ENCODE results near the gene USP35. TPM values are rescaled to one million over a fixed set of nuclear protein-coding genes. Genes with fewer than 3 reads are reported as not detected.

Gene USP35
- total and polyA plus RNA-seq, 2 donors (not counting 1 experiment from before 2014, with no cell fraction given) = 4.8 to 6.0 TPM

- H3K4me3 Mint-ChIP-seq = no peak overlapping the region
- no peak overlapping the region for H3K9ac ChIP-seq (ENCODE audit: low read length)
- no peaks in the 10 kb centered on the region for H3K4me1 ChIP-seq (ENCODE audit: control insufficient read depth in 2 of 2, insufficient read depth in 2 of 2, low read length in 2 of 2)
- no peak overlapping the region for H3K27ac Mint-ChIP-seq
- H3K27me3 ChIP-seq (replicated peaks in 1 of 4; ENCODE audit: control extremely low read depth in 1 of 4, control insufficient read depth in 3 of 4, insufficient read depth in 4 of 4, low read length in 3 of 4) = no peaks in the 10 kb centered on the region
- H3K27me3 Mint-ChIP-seq = no peaks in the 10 kb centered on the region
- DNase-seq (no peak), ATAC-seq (ENCODE audit: low read depth) (no peak)
- no peaks in the 10 kb centered on the region for H3K36me3 ChIP-seq (replicated peaks in 1 of 2; ENCODE audit: control extremely low read depth in 1 of 2, control insufficient read depth in 1 of 2, extremely low read depth in 1 of 2, insufficient read depth in 2 of 2, low read length in 1 of 2)
- ChIA-PET POLR2A (no interaction called here), CTCF (no interaction called here)
- peaks cover 12% of the 10 kb centered on the region for H3K9me3 Mint-ChIP-seq (ENCODE audit: insufficient read depth)
- no peaks in the 10 kb centered on the region for H3K79me2 ChIP-seq (ENCODE audit: control insufficient read depth, insufficient read depth, low read length)
- H3K27ac ChIP-seq (ENCODE audit: low read length in 2 of 2) = no peak overlapping the region
- no peak overlapping the region for H3K4me2 ChIP-seq (replicated peaks; ENCODE audit: low read depth, low read length, poor library complexity, severe bottlenecking)
- intact Hi-C loops (cut with micrococcal nuclease) = no loop called here
- TF ChIP-seq CTCF (IDR thresholded peaks at IDR 0.05) (no peak), EZH2 (IDR thresholded peaks at IDR 0.05; ENCODE audit: borderline replicate concordance, insufficient read depth, low read depth, low read length, poor library complexity, severe bottlenecking) (no peak)
- no peak overlapping the region for H3K4me3 ChIP-seq (ENCODE audit: control extremely low read depth in 1 of 5, extremely low read depth in 1 of 5, insufficient read depth in 1 of 5, low read depth in 2 of 5, low read length in 4 of 5)
- H3K4me1 Mint-ChIP-seq = no peaks in the 10 kb centered on the region
- 93% methylated on average over 6 of the region's 7 CpGs for WGBS (ENCODE audit: insufficient coverage)
- no peak overlapping the region for H2AFZ ChIP-seq (ENCODE audit: insufficient read depth, low read depth, low read length, poor library complexity, severe bottlenecking)
- H3K9me3 ChIP-seq (ENCODE audit: control extremely low read depth in 1 of 3, control insufficient read depth in 2 of 3, insufficient read depth in 1 of 3, low read length in 2 of 3) = peaks cover 0 to 2% (median 0%) of the 10 kb centered on the region in 3 donors
- no peaks in the 10 kb centered on the region for H4K20me1 ChIP-seq (ENCODE audit: control insufficient read depth, insufficient read depth, low read length, poor library complexity, severe bottlenecking)
Measured at GRCh38 chr11:78179459-78180071, 9.2 kb upstream of the USP35 start.

GRCh38 chr11:78180751-78181150 lies 8.0 kb upstream of the USP35 start:
- Mint-ChIP-seq H3K27me3 (no peaks in the 10 kb centered on the region), H3K9me3 (ENCODE audit: insufficient read depth) (peaks cover 12% of the 10 kb centered on the region), H3K27ac (no peak overlapping the region), H3K4me1 (no peaks in the 10 kb centered on the region), H3K4me3 (no peak overlapping the region)
- intact Hi-C loops (cut with micrococcal nuclease) = no loop called here
- Histone ChIP-seq H3K4me2 (replicated peaks; ENCODE audit: low read depth, low read length, poor library complexity, severe bottlenecking) (no peak overlapping the region), H3K4me3 (ENCODE audit: control extremely low read depth in 1 of 5, extremely low read depth in 1 of 5, insufficient read depth in 1 of 5, low read depth in 2 of 5, low read length in 4 of 5) (no peak overlapping the region), H3K27ac (ENCODE audit: low read length in 2 of 2) (no peak overlapping the region), H2AFZ (ENCODE audit: insufficient read depth, low read depth, low read length, poor library complexity, severe bottlenecking) (no peak overlapping the region), H3K9me3 (ENCODE audit: control extremely low read depth in 1 of 3, control insufficient read depth in 2 of 3, insufficient read depth in 1 of 3, low read length in 2 of 3) (peaks cover 0 to 2% (median 0%) of the 10 kb centered on the region in 3 donors), H3K36me3 (replicated peaks in 1 of 2; ENCODE audit: control extremely low read depth in 1 of 2, control insufficient read depth in 1 of 2, extremely low read depth in 1 of 2, insufficient read depth in 2 of 2, low read length in 1 of 2) (no peaks in the 10 kb centered on the region), H3K4me1 (ENCODE audit: control insufficient read depth in 2 of 2, insufficient read depth in 2 of 2, low read length in 2 of 2) (no peaks in the 10 kb centered on the region), H3K9ac (ENCODE audit: low read length) (no peak overlapping the region), H4K20me1 (ENCODE audit: control insufficient read depth, insufficient read depth, low read length, poor library complexity, severe bottlenecking) (no peaks in the 10 kb centered on the region), H3K79me2 (ENCODE audit: control insufficient read depth, insufficient read depth, low read length) (no peaks in the 10 kb centered on the region), H3K27me3 (replicated peaks in 1 of 4; ENCODE audit: control extremely low read depth in 1 of 4, control insufficient read depth in 3 of 4, insufficient read depth in 4 of 4, low read length in 3 of 4) (no peaks in the 10 kb centered on the region)
- WGBS (ENCODE audit: insufficient coverage) = no CpG with 5 or more reads among the region's 4 CpGs
- no peak for TF ChIP-seq CTCF (IDR thresholded peaks at IDR 0.05)
- TF ChIP-seq EZH2 (IDR thresholded peaks at IDR 0.05; ENCODE audit: borderline replicate concordance, insufficient read depth, low read depth, low read length, poor library complexity, severe bottlenecking) = no peak
- DNase-seq (no peak), ATAC-seq (ENCODE audit: low read depth) (no peak)
- POLR2A ChIA-PET = no interaction called here
- CTCF ChIA-PET = no interaction called here
